Esophagus squamous epithelium (tissue), 4 donors: ENCODE measurements around the gene CD96.

Source experiments
- POLR2A ChIP-seq, 4 donors: fragments of 450-650 bp; IDR thresholded peaks; one replicate each; pipeline ENCODE4 v1.6.1; 2017; ENCODE audit warnings: antibody characterized with exemption in 4 of 4, mild to moderate bottlenecking in 4 of 4, moderate library complexity in 3 of 4
- TF ChIP-seq, protein P1 (sequence below), 6 experiments: fragments of 450-650 bp in 4 of 6; fragments of 200-600 bp in 2 of 6; sonication (generic) in 2 of 6; IDR thresholded peaks; one replicate each; pipeline ENCODE4 v1.5.1; 2016 to 2019; ENCODE audit warnings: antibody characterized with exemption in 6 of 6, mild to moderate bottlenecking in 4 of 6, moderate library complexity in 4 of 6

DNA sequence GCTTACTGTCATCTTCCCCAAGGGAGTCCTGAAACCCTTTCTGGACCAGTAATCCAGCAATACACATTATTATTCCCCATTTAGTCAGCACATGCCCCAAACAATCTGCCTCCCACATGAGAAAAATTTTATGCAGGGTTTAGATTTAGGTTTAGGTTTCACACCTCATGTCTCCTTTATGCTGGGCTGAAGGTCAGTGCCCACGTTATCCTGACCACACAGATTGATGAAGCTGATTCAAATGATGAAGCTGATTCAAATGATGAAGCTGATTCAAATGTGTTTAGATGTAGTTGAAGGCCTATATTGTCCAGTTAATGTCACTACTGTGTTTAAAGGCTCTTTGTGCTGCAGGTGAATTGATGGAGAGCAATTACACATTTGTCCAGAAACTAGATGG lies 71.3 kb downstream of the CD96 start:
- TF ChIP-seq, protein P1, sequence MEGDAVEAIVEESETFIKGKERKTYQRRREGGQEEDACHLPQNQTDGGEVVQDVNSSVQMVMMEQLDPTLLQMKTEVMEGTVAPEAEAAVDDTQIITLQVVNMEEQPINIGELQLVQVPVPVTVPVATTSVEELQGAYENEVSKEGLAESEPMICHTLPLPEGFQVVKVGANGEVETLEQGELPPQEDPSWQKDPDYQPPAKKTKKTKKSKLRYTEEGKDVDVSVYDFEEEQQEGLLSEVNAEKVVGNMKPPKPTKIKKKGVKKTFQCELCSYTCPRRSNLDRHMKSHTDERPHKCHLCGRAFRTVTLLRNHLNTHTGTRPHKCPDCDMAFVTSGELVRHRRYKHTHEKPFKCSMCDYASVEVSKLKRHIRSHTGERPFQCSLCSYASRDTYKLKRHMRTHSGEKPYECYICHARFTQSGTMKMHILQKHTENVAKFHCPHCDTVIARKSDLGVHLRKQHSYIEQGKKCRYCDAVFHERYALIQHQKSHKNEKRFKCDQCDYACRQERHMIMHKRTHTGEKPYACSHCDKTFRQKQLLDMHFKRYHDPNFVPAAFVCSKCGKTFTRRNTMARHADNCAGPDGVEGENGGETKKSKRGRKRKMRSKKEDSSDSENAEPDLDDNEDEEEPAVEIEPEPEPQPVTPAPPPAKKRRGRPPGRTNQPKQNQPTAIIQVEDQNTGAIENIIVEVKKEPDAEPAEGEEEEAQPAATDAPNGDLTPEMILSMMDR (IDR thresholded peaks at IDR 0.05), result no peak
- no peak for TF ChIP-seq POLR2A (IDR thresholded peaks at IDR 0.05)
